GM10266 (cell line): ENCODE measurements around the gene COL6A5.
"Not testable (repeated sequence)": the region's sequence is repeated elsewhere in the genome, so short reads cannot be mapped to it uniquely, and the experiment has no call there.

ENCODE experiments used
- DNase-seq: peaks from one replicate; pipeline ENCODE4 v3.0.0; 2012; ENCODE audit errors: extremely low spot score
- CTCF ChIP-seq: IDR thresholded peaks from 2 replicates; pipeline ENCODE4 v1.5.1; 2012; ENCODE audit warnings: mild to moderate bottlenecking, low read depth; ENCODE audit not compliant: control insufficient read depth, insufficient read depth; ENCODE audit errors: missing control alignments

The COL6A5 gene

GRCh38 chr3:130340766-130341165 is 4.7 kb upstream of the COL6A5 start:
- TF ChIP-seq CTCF = no peak
- no peak for DNase-seq

- DNase-seq = no peak
- no peak for TF ChIP-seq CTCF
Measured at GRCh38 chr3:130341388-130341787, 4.1 kb upstream of the COL6A5 start.

- DNase-seq = no peak
- TF ChIP-seq CTCF = no peak
Measured at GRCh38 chr3:130341882-130342281, 3.6 kb upstream of the COL6A5 start.

- TF ChIP-seq CTCF = no peak
- no peak for DNase-seq
Measured at GRCh38 chr3:130342821-130343661, 2.4 kb upstream of the COL6A5 start.

- not testable (repeated sequence) for DNase-seq
Measured at GRCh38 chr3:130348258-130348657, 2.8 kb downstream of the COL6A5 start.

GRCh38 chr3:130354430-130354829 is 9.0 kb downstream of the COL6A5 start:
- no peak for DNase-seq
- no peak for TF ChIP-seq CTCF

GRCh38 chr3:130374033-130374432 is 28.6 kb downstream of the COL6A5 start:
- no peak for TF ChIP-seq CTCF
- DNase-seq = no peak
